Measurements from ENCODE around the gene CACNA1D.
"Not testable (repeated sequence)": the region's sequence is repeated elsewhere in the genome, so short reads cannot be mapped to it uniquely, and the experiment has no call there.

The CACNA1D gene

DNA sequence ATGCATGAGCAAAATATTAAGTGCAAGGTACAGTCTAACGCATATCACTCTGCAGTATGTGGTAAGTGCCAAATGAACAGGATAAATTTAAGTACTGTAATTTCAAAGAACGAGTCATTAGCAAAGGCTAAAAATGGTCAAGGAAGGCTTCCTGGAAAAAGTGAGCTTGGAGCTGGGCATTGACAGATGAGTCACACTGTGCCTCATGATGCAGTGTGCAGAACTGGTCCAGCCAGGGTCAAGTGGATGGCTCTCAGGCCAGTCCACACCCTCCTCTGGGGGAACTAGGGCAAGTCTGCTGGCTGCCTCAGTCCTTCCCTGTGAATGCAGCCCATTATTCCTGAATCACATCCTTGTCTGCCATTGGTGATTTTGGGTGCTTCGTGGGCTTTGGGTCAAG lies 76.3 kb downstream of the CACNA1D start:
- no peak for DNase-seq (ENCODE audit: low read depth in 4 of 4, low spot score in 1 of 4)

DNA sequence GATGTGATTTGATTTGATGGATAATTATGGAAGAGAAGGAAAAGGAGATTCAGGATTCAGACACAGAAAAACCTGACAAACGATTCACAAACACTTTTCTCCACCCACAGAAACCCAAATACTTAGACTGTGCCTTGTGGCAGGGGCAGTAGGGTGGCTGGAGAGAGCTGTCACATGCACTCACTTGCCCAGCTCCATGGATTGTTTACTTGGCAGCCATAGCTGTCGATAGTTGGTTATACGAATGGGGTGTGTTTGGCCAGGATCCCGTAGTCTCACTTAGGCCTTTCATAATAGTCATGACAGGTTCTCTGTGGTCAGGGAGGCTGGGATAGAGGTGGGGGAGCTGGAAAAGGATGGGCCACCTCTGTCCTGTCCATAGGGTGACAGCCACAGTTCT lies 76.9 kb downstream of the CACNA1D start:
- no peak for DNase-seq (ENCODE audit: low read depth in 4 of 4, low spot score in 1 of 4)

DNA sequence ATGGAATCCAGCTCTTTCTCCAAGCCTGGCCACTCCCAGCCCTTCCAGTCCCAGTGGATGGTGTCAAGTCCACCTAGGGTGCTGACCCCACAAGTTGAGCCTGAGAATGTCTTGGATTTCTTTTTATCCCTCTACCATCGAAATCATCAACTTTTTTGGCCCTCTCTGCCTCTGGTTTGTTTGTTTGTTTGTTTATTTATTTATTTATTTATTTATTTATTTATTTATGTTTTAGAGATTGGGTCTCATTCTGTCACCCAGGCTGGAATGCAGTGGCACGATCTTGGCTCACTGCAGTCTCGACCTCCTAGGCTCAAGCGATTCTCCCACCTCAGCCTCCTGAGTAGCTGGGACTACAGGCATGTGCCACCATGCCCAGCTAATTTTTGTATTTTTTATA lies 77.8 kb downstream of the CACNA1D start:
- DNase-seq (ENCODE audit: low read depth in 4 of 4, low spot score in 1 of 4) = not testable (repeated sequence)

DNA sequence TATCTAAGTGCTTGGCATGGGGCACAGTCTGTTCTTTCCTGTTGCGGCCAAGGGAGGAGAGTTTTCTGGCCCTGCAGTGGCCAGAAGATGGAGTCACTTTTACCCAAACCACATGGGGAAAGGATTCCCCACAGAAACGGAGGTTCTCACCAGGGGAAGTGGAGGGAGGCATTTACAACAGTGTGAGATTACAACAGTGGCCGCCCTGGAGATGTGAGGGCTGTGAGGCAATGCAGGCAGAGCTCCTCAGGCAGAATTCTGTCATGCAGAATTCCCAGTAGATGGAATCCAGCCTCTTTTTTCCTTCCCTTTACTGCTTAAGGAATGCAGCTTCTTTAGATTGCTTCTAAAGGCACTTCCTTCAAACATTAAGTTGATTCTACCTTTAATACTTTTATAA lies 83.1 kb downstream of the CACNA1D start:
- no peak for DNase-seq (ENCODE audit: low read depth in 4 of 4, low spot score in 1 of 4)

DNA sequence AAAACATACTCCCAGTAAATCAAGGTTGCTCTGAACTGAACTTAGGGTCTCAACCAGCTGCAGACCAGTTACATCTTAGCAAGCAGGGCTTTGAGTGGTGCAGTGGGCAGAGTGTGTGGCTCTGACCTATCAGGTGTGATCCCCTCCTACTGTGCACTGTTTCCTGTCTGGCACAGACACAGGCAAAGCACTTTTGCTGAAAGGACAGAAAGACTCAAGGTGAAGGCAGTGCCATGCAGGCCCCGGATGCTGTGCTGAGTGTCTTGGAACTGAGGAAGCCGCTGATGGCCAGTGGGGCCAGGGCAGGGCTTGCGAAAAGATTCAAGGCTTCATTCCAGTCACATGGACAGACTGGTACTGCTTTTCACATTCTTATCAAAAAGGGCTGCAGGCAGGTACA lies 85.2 kb downstream of the CACNA1D start:
- no peak for DNase-seq (ENCODE audit: low read depth in 4 of 4, low spot score in 1 of 4)

DNA sequence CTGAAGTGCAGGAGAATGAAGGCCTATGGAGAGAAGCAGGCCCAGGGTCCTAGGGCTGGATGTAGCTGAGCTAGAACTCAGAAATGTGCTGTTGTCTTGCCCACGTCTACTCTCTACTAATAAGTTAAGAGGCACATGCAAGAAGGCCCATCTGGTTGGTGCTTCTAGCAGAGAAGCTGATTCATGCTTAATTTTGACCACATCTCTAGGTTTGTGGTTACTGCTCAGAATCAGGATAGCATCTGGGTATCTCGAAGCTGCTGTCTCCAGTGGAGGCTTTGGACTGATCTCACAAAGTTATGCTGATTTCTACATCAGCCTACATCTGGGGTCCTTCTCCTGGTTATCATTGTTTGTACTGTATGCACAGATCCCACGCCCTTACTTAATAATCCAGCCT lies 87.3 kb downstream of the CACNA1D start:
- DNase-seq (ENCODE audit: low read depth in 4 of 4, low spot score in 1 of 4) = no peak

DNA sequence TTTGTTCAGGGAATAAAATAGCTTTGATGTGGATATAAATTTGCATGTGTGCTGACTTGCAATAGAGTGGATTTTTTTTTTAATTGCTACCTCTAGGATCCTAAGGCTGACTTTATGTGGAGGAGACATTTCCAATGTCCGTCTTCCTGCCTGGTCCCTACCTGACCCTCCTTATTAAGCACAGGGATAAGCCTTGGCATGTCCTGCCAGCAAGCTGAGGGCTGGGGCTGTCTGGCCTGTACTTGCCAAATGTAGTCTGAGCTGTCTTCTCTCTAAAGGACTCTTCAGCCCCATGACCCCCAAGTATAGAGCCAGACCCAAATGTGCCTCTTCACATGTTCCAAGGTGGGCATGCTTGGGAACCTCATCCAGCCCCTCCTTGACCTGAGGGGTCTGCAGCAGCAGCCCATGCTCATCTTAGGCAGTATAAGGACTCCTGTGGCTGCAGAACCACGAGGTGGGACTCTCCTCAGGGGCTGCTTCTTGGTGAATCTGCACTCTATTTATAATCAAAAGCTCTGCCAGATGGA lies 88.8 kb downstream of the CACNA1D start:
- DNase-seq (ENCODE audit: low read depth in 4 of 4, low spot score in 1 of 4) = no peak

DNA sequence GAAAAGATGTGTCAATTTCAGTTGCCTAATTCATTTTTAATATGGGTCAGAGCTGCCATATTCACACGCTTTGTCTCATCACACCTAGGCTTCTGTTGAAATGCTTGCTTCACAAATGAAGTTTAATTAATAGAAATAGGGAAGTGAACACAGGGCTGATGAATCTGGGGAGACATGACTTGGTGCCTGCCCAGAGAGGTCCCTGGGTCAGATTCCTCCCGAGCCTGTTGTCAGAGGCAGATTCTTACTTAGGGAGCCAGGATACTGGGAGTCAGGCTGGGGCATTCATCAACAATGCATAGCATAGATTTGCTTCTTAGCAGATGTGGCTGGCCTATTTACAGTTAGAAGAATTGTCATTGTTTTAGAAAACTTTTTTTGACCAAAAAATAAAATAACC lies 90.6 kb downstream of the CACNA1D start:
- no peak for DNase-seq (ENCODE audit: low read depth in 4 of 4, low spot score in 1 of 4)

DNA sequence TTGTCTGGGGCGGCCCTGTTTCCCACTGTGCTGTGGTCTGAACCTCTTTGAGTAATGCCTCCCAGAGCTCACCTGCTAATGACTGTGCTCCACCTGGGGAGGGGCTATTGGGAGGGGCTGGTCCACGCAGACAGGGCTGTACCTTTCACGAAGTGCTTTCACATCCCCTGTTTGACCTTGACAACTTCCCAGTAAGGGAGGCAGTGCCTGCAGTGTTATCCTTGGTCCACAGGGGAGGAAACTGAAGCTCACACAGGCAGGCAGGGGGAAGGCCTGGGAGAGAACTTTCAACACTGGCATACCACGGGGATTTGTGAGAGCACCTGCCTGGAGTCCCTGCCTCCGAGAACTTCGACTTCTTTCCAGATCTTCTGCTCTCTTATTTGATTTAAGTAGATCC lies 91.2 kb downstream of the CACNA1D start:
- DNase-seq (ENCODE audit: low read depth in 4 of 4, low spot score in 1 of 4) = no peak

DNA sequence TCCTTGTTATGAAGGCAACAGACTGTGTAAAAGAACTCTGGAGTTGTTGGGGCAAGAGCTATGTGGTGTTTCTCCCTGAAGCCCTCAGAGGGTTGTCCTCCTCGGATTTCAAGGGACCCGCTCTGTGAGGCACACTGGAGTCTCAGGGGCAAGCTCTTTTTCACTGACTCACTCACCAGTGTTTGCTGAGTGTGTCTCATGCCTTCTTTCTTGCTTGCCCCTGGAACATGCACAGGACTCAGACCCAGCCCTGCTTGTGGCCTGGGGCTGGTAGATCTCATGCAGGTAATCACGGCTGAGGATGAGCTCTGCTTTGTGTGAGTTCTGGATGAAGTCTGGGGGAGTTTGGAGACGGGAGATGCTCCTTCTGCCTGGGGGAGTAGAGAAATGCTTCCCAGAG lies 93.7 kb downstream of the CACNA1D start:
- DNase-seq (ENCODE audit: low read depth in 4 of 4, low spot score in 1 of 4) = no peak

DNA sequence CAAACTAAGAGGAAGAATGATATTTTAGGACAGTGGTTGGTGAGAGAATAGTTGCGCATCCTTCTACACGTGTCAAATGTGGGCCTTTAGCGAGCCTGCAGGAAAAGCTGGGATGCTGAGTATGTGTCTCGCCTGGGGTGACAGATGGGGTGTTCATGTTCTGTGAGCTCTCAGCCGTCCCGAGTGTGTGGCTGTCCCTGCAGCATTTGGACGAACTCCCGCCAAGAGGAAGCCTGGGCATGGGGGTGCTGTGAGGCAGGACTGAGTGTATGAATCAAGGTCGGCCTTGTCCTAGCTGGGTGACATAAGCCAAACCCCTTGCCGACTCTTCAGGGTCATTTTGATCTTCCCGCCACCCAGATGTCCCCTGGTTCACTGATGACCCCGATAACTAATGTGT lies 94.8 kb downstream of the CACNA1D start:
- no peak for DNase-seq (ENCODE audit: low read depth in 4 of 4, low spot score in 1 of 4)

DNA sequence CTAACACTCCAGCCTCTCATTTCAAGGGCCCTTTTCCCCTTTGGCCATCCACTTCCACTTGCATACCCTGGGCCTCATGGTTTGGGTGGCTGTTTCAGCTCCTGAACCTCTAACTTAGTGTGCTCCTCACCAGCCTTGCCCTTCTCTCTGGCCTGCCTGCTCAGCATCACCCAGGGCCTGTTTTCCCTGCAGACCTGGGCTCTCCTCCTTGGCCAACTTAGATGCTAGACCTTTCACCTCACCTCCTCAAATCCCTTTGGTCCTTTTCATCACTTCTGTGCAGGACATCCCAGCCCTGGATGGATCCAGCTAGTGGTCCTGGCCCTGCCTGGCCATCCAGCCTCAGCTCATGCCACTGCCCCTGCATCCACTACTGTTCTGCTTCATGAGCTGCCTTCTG lies 95.4 kb downstream of the CACNA1D start:
- no peak for DNase-seq (ENCODE audit: low read depth in 4 of 4, low spot score in 1 of 4)

DNA sequence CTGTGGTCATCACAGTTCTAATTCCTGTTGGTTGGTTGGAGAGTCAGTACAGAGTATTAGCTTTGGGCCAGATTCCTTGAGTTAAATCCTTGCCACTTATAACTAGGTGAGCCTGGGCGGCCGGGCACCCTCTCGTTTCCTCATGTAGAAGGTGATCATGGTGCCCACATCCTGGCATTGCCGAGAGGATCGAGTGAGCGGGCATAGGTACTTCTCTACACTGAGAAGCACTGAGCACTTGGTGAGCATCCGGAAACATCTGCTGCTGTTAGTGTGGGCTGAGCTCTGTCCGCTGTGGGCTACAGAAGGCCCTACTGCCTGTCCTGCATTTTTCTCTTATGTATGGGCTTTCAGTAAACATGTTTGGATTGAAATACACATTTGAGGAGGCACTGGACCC lies 96.2 kb downstream of the CACNA1D start:
- no peak for DNase-seq (ENCODE audit: low read depth in 4 of 4, low spot score in 1 of 4)

DNA sequence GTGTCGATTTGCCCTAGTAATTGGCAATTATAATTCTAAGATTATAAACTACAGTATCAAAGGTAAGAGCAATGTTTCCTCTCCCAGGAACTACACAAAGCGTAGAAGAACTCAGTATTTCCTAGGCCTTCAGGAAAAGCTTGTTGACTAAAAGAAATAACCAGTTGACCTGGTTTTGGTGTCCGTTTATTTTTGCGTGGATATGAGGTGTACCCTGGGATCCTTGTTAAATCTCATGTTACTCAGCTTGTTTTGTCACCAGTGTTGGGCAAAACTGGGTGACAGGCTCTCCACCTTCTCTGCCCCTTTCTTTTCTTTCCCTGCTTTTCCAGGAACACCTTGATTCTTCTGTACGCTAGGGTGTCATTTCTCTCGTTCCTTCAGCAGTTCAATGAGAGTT lies 97.2 kb downstream of the CACNA1D start:
- no peak for DNase-seq (ENCODE audit: low read depth in 4 of 4, low spot score in 1 of 4)

DNA sequence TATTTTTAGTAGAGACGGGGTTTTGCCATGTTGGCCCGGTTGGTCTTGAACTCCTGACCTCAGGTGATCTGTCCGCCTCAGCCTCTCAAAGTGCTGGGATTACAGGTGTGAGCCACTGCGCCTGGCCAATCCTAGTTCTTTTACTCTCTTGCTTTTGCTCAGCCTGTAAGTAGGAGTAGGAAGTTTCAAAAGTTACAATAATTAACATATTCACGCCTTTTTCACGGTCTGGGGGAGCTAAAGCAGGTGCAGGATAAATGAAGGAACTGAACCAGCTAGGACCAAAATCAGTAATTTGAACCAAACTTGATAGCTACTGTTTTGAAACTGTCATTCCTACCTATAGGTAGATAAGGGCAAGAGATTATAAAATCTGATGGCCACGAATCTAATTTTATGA lies 98.5 kb downstream of the CACNA1D start:
- DNase-seq (ENCODE audit: low read depth in 4 of 4, low spot score in 1 of 4) = no peak

DNA sequence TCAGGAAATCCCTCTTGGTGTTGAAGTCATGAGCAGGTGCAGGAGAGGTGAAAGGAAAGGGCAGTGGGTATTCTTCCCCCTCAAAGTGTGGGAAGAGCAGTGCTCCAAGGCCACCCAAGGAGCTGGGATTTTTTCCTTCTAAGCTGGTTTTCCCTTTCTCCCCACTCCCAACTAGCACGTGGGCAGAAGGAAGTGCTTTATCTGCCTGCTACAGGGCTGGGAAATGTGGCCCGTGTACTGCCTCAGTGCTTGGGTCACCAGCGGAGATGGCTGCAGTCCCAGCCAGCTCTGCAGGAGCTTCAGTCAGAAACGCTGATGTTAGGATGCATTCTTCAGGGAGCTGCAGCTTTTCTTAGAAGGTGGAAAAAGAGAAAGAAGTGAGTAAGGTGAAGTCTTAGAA lies 99.2 kb downstream of the CACNA1D start:
- DNase-seq (ENCODE audit: low read depth in 4 of 4, low spot score in 1 of 4) = no peak

DNA sequence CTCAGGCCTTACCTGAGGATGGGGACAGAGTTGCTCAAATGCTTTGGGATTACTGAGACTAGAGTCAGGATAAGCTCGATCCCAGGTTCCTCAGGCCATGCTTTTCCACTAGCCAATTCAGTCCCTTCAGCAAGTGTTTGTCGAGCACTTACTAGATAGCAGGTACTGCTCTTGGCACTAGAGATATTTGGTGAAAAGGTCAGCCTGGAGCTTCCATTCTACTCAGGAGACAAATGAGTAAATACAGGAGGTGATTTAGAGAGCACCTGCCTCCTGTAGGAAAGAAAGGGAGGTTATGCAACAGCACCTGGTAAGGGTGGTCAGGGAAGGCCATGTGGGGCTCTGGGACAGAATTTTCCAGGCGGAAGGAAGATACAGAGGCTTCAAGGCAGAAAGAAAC lies 99.9 kb downstream of the CACNA1D start:
- DNase-seq (ENCODE audit: low read depth in 4 of 4, low spot score in 1 of 4) = no peak

DNA sequence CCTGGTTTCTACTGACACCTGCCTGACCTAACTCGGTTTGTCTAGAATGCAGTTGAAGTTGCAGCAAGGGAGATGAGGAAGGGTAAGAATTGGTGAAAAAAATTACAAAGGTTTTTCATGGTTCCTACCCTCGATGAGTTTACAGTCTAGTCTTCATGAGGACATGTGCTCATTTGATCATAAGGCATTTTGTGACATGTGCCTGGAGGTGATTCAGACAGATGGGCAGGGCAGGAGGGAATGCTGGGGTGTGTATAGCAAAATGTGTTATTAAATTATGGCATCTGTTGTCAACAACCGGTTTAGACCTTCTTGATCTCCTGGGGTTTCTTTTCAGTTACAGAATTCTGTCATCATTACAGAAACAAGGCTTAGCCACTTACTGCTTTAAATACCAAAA lies 101.2 kb downstream of the CACNA1D start:
- no peak for DNase-seq (ENCODE audit: low read depth in 4 of 4, low spot score in 1 of 4)

DNA sequence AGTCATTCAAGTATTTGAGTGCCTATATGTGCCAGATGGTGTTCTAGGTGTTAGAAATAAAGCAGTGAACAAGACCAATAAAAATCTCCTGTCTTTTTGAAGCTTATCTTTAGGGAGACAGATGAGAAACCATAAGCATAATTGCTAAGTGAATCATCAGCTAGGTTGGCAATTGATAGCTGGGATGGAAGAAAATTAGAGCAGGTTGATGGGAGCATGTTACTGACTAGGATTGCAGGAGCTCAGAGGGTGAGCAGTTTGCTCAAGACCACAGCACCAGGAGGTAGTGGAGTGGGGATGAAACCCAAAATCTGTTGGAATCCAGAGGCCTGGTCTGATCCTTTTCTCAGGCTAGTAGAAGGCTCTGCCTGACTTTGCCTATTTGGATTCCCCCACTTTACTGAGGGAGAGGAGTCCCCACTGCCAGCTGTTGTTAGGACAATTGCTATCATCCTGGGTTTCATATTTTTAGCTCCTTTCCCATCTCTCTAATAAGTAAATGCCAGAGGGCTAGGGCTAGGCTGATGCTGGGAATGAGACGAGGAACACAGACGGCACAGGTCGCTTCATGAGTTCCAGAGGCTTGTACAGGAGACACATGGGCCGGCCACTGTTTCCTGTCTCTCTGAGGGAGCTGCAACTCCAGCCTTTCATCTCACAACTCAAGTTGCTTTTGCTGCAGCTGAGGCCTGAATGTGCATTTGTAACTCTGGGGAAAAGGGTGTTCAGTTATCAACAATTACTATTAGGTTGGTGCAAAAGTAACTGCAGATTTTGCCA lies 102.9 kb downstream of the CACNA1D start:
- DNase-seq (ENCODE audit: low read depth in 4 of 4, low spot score in 1 of 4) = no peak

DNA sequence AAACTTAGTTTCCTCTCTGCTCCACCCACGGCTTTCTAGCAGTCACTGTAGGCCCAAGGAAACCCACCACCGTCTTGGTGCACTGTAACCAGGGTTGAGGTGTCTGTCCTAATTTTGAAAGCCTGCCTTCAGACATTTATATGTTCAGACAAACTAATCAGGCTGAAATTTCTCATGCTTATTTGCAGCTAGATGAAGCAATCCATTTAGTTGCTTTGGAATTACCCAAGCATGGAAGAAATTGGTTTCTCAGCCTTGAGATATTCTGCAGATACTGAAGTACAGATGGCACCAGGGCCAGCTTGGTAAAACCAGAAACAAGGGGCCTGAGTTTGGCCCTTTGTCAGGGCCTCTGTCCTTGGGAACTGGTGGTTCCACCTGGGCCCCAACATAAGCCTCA lies 105.4 kb downstream of the CACNA1D start:
- no peak for DNase-seq (ENCODE audit: low read depth in 4 of 4, low spot score in 1 of 4)

DNA sequence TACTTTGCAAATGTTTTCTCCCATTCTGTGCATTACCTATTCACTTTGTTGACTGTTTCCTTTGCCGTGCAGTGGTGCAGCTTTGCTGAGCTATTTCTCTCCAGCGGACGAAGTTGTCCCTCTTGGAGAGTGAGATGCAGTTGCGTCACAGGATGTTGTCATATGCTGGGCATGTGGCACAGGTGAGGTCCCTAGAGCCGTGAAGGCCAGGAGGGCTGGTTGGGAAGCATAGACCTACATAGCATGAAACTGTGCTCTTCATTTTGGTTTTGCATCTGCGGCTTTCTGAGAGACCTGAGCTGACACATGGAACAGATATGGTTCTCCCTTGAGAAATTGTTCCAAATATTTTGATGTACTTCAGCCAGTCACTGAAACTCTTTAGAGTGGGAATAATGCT lies 108.5 kb downstream of the CACNA1D start:
- DNase-seq (ENCODE audit: low read depth in 4 of 4, low spot score in 1 of 4) = no peak

DNA sequence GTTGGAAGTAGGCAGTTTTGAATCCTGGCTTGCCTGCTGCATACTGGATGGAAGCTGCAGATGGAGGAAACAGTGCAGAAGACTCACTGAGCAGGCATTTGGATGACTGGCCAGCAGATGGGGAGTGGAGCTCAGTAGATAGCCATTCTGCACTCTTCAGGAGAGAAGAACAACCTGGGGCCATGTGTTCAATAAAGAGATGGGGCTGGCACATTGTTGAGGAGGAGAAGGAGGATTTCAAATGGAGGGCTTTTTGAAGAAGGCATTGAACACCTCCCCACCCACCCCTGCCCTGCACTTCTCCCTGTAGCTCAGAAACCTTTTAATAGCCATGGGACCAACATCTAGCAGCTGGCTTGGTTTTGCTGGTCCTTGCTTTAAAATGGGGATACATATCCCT lies 109.8 kb downstream of the CACNA1D start:
- no peak for DNase-seq (ENCODE audit: low read depth in 4 of 4, low spot score in 1 of 4)

DNA sequence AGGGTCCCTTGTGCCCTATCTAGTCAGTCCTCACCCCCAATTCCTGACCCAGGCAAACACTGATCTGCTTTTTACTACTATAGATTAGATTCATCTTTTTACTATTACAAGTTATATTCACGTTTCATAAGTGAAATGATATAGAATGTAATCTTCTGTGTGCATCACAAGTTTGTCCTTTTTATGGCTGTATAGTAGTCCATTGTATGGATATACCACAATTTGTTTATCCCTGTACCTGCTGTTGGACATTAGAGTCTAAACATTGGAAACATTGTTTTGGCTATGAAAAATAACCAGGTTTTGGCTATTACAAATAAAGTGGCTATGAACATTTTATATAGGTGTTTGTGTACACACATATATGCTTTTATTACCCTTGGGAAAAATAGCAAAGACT lies 112.4 kb downstream of the CACNA1D start:
- no peak for DNase-seq (ENCODE audit: low read depth in 4 of 4, low spot score in 1 of 4)
